Fibroblast of lung (primary cell): ENCODE results near the gene ANK2. TPM values are rescaled to one million over a fixed set of nuclear protein-coding genes. Genes with fewer than 3 reads are reported as not detected.
A peak's percentile ranks its signal among the peaks of the same experiment; 100 is the strongest.

Experiments used
- DNase-seq, 2 donors: peaks; one replicate each; pipeline versions ENCODE4 v3.0.0 to v3.0.0-alpha.2; 2010; ENCODE audit warnings: low read depth in 2 of 2
- H2AFZ ChIP-seq: 2 replicates; pipeline ENCODE4 v1.5.1; 2012; ENCODE audit warnings: low read length, control low read depth, inconsistent platforms
- H3K27ac ChIP-seq: 2 replicates; pipeline ENCODE4 v1.5.1; 2011; ENCODE audit warnings: low read length, control low read depth; ENCODE audit not compliant: insufficient read depth
- H3K27me3 ChIP-seq: 2 replicates; pipeline ENCODE4 v1.5.1; 2011; ENCODE audit warnings: mild to moderate bottlenecking, low read length; ENCODE audit not compliant: control insufficient read depth, insufficient read depth
- H3K36me3 ChIP-seq: 2 replicates; pipeline ENCODE4 v1.5.1; 2011; ENCODE audit warnings: low read length; ENCODE audit not compliant: control insufficient read depth, insufficient read depth
- H3K4me1 ChIP-seq: 2 replicates; pipeline ENCODE4 v1.5.1; 2011; ENCODE audit warnings: low read length; ENCODE audit not compliant: control insufficient read depth, insufficient read depth; ENCODE audit errors: extremely low read depth
- H3K4me2 ChIP-seq: 2 replicates; pipeline ENCODE4 v1.5.1; 2011; ENCODE audit warnings: low read length, control low read depth; ENCODE audit not compliant: insufficient read depth; ENCODE audit errors: extremely low read depth
- H3K4me3 ChIP-seq, 4 experiments: fragments of 200-600 bp in 1 of 4; sonication (generic) in 1 of 4; replicated peaks in 1 of 4; 2 replicates each; pipeline ENCODE4 v1.5.1; 2011 to 2016; ENCODE audit warnings: low read length in 4 of 4, low read depth in 3 of 4, mild to moderate bottlenecking in 3 of 4, control low read depth in 2 of 4, inconsistent platforms in 1 of 4, mixed read lengths in 1 of 4; ENCODE audit not compliant: insufficient read depth in 1 of 4; ENCODE audit errors: control extremely low read depth in 1 of 4
- H3K79me2 ChIP-seq: 2 replicates; pipeline ENCODE4 v1.5.1; 2012; ENCODE audit warnings: mild to moderate bottlenecking, low read length, inconsistent platforms; ENCODE audit not compliant: control insufficient read depth, insufficient read depth
- H3K9ac ChIP-seq: 2 replicates; pipeline ENCODE4 v1.5.1; 2011; ENCODE audit warnings: mild to moderate bottlenecking, low read length, control low read depth; ENCODE audit not compliant: insufficient read depth
- H3K9me3 ChIP-seq: 2 replicates; pipeline ENCODE4 v1.5.1; 2012; ENCODE audit warnings: low read depth, low read length; ENCODE audit not compliant: control insufficient read depth, insufficient read depth
- H4K20me1 ChIP-seq: 2 replicates; pipeline ENCODE4 v1.5.1; 2011; ENCODE audit warnings: low read length; ENCODE audit not compliant: control insufficient read depth, insufficient read depth; ENCODE audit errors: extremely low read depth
- EZH2 ChIP-seq: IDR thresholded peaks from 2 replicates; pipeline ENCODE4 v1.5.1; 2012; ENCODE audit warnings: low read length, control low read depth, mild to moderate bottlenecking; ENCODE audit errors: missing control alignments
- polyA plus RNA-seq, 2 donors: library from polyadenylated mRNA; depleted of rRNA in 1 of 2; stranded (reverse) in 1 of 2; unstranded in 1 of 2; fragments of >200 nt; gene quantifications; 2 replicates each; pipeline ENCODE4 v1.2.1, GENCODE V29; 2011 to 2012; ENCODE audit warnings: missing spikeins in 1 of 2
- total RNA-seq: library from RNA; depleted of rRNA; stranded (reverse); fragments of >200 nt; gene quantifications from 2 replicates; pipeline ENCODE4 v1.2.1, GENCODE V29; 2014
- TF ChIP-seq, protein P1 (sequence below), 2 donors: IDR thresholded peaks in 1 of 2; conservative IDR thresholded peaks in 1 of 2; 1 replicate in 1 of 2; 2 replicates in 1 of 2; pipeline ENCODE4 v1.5.1; 2011 to 2012; ENCODE audit warnings: low read length in 2 of 2, control low read depth in 1 of 2, inconsistent platforms in 1 of 2, low read depth in 1 of 2, mild to moderate bottlenecking in 1 of 2

Gene ANK2
- total and polyA plus RNA-seq, 2 donors (not counting 1 experiment from before 2014, with no cell fraction given) = 10.9 to 95.1 TPM

DNA sequence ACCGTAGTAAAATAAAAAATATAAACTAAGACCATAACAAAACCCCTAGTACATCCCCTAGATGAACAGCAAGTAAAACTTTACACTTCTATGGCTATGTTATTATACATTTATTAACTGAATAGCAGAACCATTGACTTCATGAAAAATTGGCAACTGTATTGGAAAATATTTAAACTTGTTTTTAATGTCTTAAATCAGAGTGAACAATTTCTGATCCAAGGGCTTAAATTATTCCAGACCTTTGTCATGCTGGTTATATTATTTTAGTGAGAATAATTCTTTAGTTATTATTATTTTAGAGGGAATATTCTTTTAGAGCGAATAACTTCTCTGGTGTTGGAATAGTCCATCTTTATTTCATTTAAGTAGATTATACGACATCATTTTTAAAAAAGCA lies 265.0 kb downstream of the ANK2 start:
- no peaks in the 10 kb centered on the region for H3K36me3 ChIP-seq
- no peaks in the 10 kb centered on the region for H3K4me1 ChIP-seq
- H3K9ac ChIP-seq = no peak overlapping the region
- H3K4me2 ChIP-seq = no peak overlapping the region
- no peak overlapping the region for H3K27ac ChIP-seq
- DNase-seq = no peak
- TF ChIP-seq, protein P1, sequence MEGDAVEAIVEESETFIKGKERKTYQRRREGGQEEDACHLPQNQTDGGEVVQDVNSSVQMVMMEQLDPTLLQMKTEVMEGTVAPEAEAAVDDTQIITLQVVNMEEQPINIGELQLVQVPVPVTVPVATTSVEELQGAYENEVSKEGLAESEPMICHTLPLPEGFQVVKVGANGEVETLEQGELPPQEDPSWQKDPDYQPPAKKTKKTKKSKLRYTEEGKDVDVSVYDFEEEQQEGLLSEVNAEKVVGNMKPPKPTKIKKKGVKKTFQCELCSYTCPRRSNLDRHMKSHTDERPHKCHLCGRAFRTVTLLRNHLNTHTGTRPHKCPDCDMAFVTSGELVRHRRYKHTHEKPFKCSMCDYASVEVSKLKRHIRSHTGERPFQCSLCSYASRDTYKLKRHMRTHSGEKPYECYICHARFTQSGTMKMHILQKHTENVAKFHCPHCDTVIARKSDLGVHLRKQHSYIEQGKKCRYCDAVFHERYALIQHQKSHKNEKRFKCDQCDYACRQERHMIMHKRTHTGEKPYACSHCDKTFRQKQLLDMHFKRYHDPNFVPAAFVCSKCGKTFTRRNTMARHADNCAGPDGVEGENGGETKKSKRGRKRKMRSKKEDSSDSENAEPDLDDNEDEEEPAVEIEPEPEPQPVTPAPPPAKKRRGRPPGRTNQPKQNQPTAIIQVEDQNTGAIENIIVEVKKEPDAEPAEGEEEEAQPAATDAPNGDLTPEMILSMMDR (conservative IDR thresholded peaks at IDR 0.05 in 1 of 2, IDR thresholded peaks at IDR 0.05 in 1 of 2; ENCODE audit: low read depth in 1 of 2, low read length in 2 of 2) = no peak
- TF ChIP-seq EZH2 = no peak
- no peaks in the 10 kb centered on the region for H3K79me2 ChIP-seq
- H4K20me1 ChIP-seq = no peaks in the 10 kb centered on the region
- no peak overlapping the region for H3K4me3 ChIP-seq
- no peaks in the 10 kb centered on the region for H3K9me3 ChIP-seq
- H3K27me3 ChIP-seq = no peaks in the 10 kb centered on the region
- H2AFZ ChIP-seq = no peak overlapping the region

GRCh38 chr4:113316879-113317278 lies 267.4 kb downstream of the ANK2 start:
- H3K9me3 ChIP-seq = no peaks in the 10 kb centered on the region
- H3K79me2 ChIP-seq = no peaks in the 10 kb centered on the region
- DNase-seq = peak in 1 of 2 donors; percentile 34
- H3K36me3 ChIP-seq = no peaks in the 10 kb centered on the region
- H3K4me2 ChIP-seq = peak overlapping the region; percentile 63
- H4K20me1 ChIP-seq = no peaks in the 10 kb centered on the region
- H3K4me3 ChIP-seq = no peak overlapping the region
- TF ChIP-seq, protein P1 (conservative IDR thresholded peaks at IDR 0.05 in 1 of 2, IDR thresholded peaks at IDR 0.05 in 1 of 2; ENCODE audit: low read depth in 1 of 2, low read length in 2 of 2) = no peak
- TF ChIP-seq EZH2 = no peak
- no peak overlapping the region for H3K27ac ChIP-seq
- H3K27me3 ChIP-seq = no peaks in the 10 kb centered on the region
- H3K9ac ChIP-seq = no peak overlapping the region
- no peaks in the 10 kb centered on the region for H3K4me1 ChIP-seq
- H2AFZ ChIP-seq = peak overlapping the region; percentile 10

DNA sequence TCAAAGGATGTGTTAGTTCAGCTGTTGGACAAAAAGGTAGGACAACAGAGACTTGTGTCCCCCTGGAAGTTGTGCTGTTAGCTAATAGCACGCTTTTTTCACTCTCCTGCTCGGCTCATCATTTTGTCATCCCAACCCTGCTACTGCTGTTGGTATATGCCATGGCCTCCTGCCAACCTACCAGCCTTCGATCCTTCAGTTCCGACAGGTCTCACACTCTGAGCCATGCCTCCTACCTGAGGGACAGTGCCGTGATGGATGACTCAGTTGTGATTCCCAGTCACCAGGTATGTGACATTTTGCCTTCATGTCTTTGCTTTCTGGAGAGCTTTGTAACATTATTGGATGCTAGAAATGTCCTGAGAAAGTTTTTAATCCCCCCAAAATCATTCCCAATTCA lies 268.1 kb downstream of the ANK2 start:
- H3K79me2 ChIP-seq = no peaks in the 10 kb centered on the region
- H2AFZ ChIP-seq = no peak overlapping the region
- no peaks in the 10 kb centered on the region for H3K9me3 ChIP-seq
- no peaks in the 10 kb centered on the region for H3K27me3 ChIP-seq
- H3K36me3 ChIP-seq = no peaks in the 10 kb centered on the region
- H3K4me2 ChIP-seq = no peak overlapping the region
- H4K20me1 ChIP-seq = no peaks in the 10 kb centered on the region
- no peak overlapping the region for H3K27ac ChIP-seq
- H3K4me3 ChIP-seq = no peak overlapping the region
- H3K9ac ChIP-seq = no peak overlapping the region
- no peak for DNase-seq
- no peaks in the 10 kb centered on the region for H3K4me1 ChIP-seq
- no peak for TF ChIP-seq EZH2
- TF ChIP-seq, protein P1 (conservative IDR thresholded peaks at IDR 0.05 in 1 of 2, IDR thresholded peaks at IDR 0.05 in 1 of 2; ENCODE audit: low read depth in 1 of 2, low read length in 2 of 2) = no peak
